AG09319 (cell line): Measurements from ENCODE around the gene GIPC1.

Source experiments
- DNase-seq: peaks from one replicate; pipeline ENCODE4 v3.0.0-alpha.2; 2010; ENCODE audit warnings: low read depth; ENCODE audit errors: extremely low read depth
- TF ChIP-seq, protein P1 (sequence below): IDR thresholded peaks from 2 replicates; pipeline ENCODE4 v1.5.1; 2011; ENCODE audit warnings: low read depth, mild to moderate bottlenecking, inconsistent platforms, low read length, moderate library complexity

The GIPC1 gene

GRCh38 chr19:14526423-14526822, 30.5 kb upstream of the GIPC1 start:
- no peak for DNase-seq
- TF ChIP-seq, protein P1, sequence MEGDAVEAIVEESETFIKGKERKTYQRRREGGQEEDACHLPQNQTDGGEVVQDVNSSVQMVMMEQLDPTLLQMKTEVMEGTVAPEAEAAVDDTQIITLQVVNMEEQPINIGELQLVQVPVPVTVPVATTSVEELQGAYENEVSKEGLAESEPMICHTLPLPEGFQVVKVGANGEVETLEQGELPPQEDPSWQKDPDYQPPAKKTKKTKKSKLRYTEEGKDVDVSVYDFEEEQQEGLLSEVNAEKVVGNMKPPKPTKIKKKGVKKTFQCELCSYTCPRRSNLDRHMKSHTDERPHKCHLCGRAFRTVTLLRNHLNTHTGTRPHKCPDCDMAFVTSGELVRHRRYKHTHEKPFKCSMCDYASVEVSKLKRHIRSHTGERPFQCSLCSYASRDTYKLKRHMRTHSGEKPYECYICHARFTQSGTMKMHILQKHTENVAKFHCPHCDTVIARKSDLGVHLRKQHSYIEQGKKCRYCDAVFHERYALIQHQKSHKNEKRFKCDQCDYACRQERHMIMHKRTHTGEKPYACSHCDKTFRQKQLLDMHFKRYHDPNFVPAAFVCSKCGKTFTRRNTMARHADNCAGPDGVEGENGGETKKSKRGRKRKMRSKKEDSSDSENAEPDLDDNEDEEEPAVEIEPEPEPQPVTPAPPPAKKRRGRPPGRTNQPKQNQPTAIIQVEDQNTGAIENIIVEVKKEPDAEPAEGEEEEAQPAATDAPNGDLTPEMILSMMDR: no peak

- TF ChIP-seq, protein P1: no peak
- DNase-seq: no peak
Measured at GRCh38 chr19:14525729-14526128, 29.8 kb upstream of the GIPC1 start.

- DNase-seq: no peak
- TF ChIP-seq, protein P1: no peak
Measured at GRCh38 chr19:14520543-14520942, 24.6 kb upstream of the GIPC1 start.

GRCh38 chr19:14519860-14520407, 24.0 kb upstream of the GIPC1 start:
- TF ChIP-seq, protein P1: no peak
- DNase-seq: no peak

- TF ChIP-seq, protein P1: no peak
- DNase-seq: no peak
Measured at GRCh38 chr19:14519245-14519859, 23.4 kb upstream of the GIPC1 start.

DNA sequence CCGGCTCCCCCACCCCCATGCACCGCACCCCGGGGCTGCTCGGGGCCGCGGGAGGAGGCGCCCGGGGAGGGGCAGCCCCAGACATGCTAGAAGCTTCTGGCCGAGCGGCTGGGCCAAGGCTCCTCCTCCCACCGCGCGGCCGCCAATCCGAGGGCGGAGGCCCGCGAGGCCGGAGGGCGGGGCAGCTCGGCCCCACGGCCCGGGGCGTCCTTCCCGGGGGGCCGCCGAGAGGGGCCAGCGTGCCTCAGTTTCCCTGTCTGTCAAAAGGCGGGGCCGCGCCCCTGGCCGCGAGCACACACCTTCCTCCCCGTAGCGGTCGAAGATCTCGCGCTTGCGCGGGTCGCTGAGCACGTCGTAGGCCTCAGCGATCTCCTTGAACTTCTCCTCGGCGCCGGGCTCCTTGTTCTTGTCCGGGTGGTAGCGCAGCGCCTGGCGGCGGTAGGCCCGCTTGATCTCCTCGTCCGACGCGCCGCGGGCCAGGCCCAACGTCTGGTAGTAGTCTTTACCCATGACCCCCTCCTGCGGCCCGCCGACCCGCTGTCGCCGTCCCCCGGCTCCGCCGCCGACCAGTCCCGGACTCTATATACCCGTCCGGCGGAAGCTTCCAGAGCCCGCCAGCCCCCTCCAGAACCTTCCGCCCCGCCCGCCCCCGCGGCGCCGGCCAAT, 22.0 kb upstream of the GIPC1 start, which contains the start of gene DNAJB1:
Gene DNAJB1 (minus strand): TSS at position 558 of the 666 bp plus-strand sequence. CDS start 48 bp downstream, at position 510.
- TF ChIP-seq, protein P1: no peak
- no peak for DNase-seq

GRCh38 chr19:14517446-14517839, 21.5 kb upstream of the GIPC1 start:
- TF ChIP-seq, protein P1: no peak
- no peak for DNase-seq
